H7 (cell line): ENCODE results near the gene MICAL3. TPM values are rescaled to one million over a fixed set of nuclear protein-coding genes. Genes with fewer than 3 reads are reported as not detected.

Source experiments
- DNase-seq: peaks from one replicate; pipeline ENCODE4 v3.0.0; 2012
- H3K27me3 ChIP-seq: 2 replicates; pipeline ENCODE4 v1.6.0; 2011; ENCODE audit warnings: mild to moderate bottlenecking, low read length; ENCODE audit not compliant: control insufficient read depth, insufficient read depth
- H3K36me3 ChIP-seq: replicated peaks from 2 replicates; pipeline ENCODE4 v1.5.1; 2011; ENCODE audit warnings: low read length; ENCODE audit not compliant: control insufficient read depth, insufficient read depth
- H3K4me3 ChIP-seq: 2 replicates; pipeline ENCODE4 v1.5.1; 2011; ENCODE audit warnings: low read depth, mild to moderate bottlenecking, control low read depth, low read length, moderate library complexity; ENCODE audit not compliant: insufficient read depth
- total RNA-seq: library from RNA; depleted of rRNA; stranded (reverse); fragments of >200 nt; shearing (Covaris generic); gene quantifications from 2 replicates; pipeline ENCODE4 v1.2.3, GENCODE V29; 2014

Gene MICAL3
- total RNA-seq, 1 experiment from 2014 or later = 11.8 TPM

GRCh38 chr22:17970201-17970708 is 54.1 kb downstream of the MICAL3 start:
- H3K27me3 ChIP-seq = no peaks in the 10 kb centered on the region
- no peaks in the 10 kb centered on the region; the same call in 1 of the 2 replicates for H3K36me3 ChIP-seq
- no peak for DNase-seq
- H3K4me3 ChIP-seq = no peak overlapping the region

- Histone ChIP-seq H3K36me3 (no peaks in the 10 kb centered on the region; the same call in 1 of the 2 replicates), H3K27me3 (no peaks in the 10 kb centered on the region), H3K4me3 (no peak overlapping the region)
- no peak for DNase-seq
Measured at GRCh38 chr22:17969701-17970113, 54.7 kb downstream of the MICAL3 start.

GRCh38 chr22:17968126-17968525 is 56.2 kb downstream of the MICAL3 start:
- Histone ChIP-seq H3K27me3 (no peaks in the 10 kb centered on the region), H3K4me3 (no peak overlapping the region), H3K36me3 (no peaks in the 10 kb centered on the region)
- no peak for DNase-seq

GRCh38 chr22:17966403-17966717 is 58.0 kb downstream of the MICAL3 start:
- no peak for DNase-seq
- Histone ChIP-seq H3K4me3 (no peak overlapping the region), H3K36me3 (no peaks in the 10 kb centered on the region; the same call in 1 of the 2 replicates), H3K27me3 (no peaks in the 10 kb centered on the region)

GRCh38 chr22:17965538-17966402 is 58.6 kb downstream of the MICAL3 start:
- Histone ChIP-seq H3K4me3 (no peak overlapping the region), H3K36me3 (no peaks in the 10 kb centered on the region; the same call in 1 of the 2 replicates), H3K27me3 (no peaks in the 10 kb centered on the region)
- no peak for DNase-seq

- no peak for DNase-seq
- Histone ChIP-seq H3K4me3 (no peak overlapping the region), H3K36me3 (no peaks in the 10 kb centered on the region; the same call in 1 of the 2 replicates), H3K27me3 (no peaks in the 10 kb centered on the region)
Measured at GRCh38 chr22:17964643-17965042, 59.7 kb downstream of the MICAL3 start.

- H3K4me3 ChIP-seq = no peak overlapping the region
- no peaks in the 10 kb centered on the region for H3K27me3 ChIP-seq
- DNase-seq = no peak
Measured at GRCh38 chr22:17964156-17964555, 60.2 kb downstream of the MICAL3 start.

GRCh38 chr22:17963015-17963414 is 61.3 kb downstream of the MICAL3 start:
- no peak overlapping the region for H3K4me3 ChIP-seq
- no peak for DNase-seq
- no peaks in the 10 kb centered on the region for H3K27me3 ChIP-seq
- H3K36me3 ChIP-seq = no peaks in the 10 kb centered on the region; the same call in 1 of the 2 replicates

More at GRCh38 chr22:17964156-17964555, 60.2 kb downstream of the MICAL3 start:
- H3K36me3 ChIP-seq = no peaks in the 10 kb centered on the region; the same call in 1 of the 2 replicates

- Histone ChIP-seq H3K4me3 (no peak overlapping the region), H3K27me3 (no peaks in the 10 kb centered on the region), H3K36me3 (no peaks in the 10 kb centered on the region; the same call in 1 of the 2 replicates)
- no peak for DNase-seq
Measured at GRCh38 chr22:17962168-17962567, 62.2 kb downstream of the MICAL3 start.

GRCh38 chr22:17961446-17961729 is 63.0 kb downstream of the MICAL3 start:
- DNase-seq = no peak
- H3K36me3 ChIP-seq = no peaks in the 10 kb centered on the region; the same call in 1 of the 2 replicates
- H3K4me3 ChIP-seq = no peak overlapping the region
- no peaks in the 10 kb centered on the region for H3K27me3 ChIP-seq

GRCh38 chr22:17960695-17961445 is 63.5 kb downstream of the MICAL3 start:
- no peak for DNase-seq

GRCh38 chr22:17960011-17960410 is 64.3 kb downstream of the MICAL3 start:
- Histone ChIP-seq H3K4me3 (no peak overlapping the region), H3K27me3 (no peaks in the 10 kb centered on the region), H3K36me3 (no peaks in the 10 kb centered on the region; the same call in 1 of the 2 replicates)
- no peak for DNase-seq

More at GRCh38 chr22:17960695-17961445, 63.5 kb downstream of the MICAL3 start:
- no peaks in the 10 kb centered on the region; the same call in 1 of the 2 replicates for H3K36me3 ChIP-seq
- no peaks in the 10 kb centered on the region for H3K27me3 ChIP-seq
- no peak overlapping the region for H3K4me3 ChIP-seq

GRCh38 chr22:17958166-17958565 is 66.2 kb downstream of the MICAL3 start:
- Histone ChIP-seq H3K36me3 (no peaks in the 10 kb centered on the region; the same call in 1 of the 2 replicates), H3K27me3 (no peaks in the 10 kb centered on the region), H3K4me3 (no peak overlapping the region)
- no peak for DNase-seq

GRCh38 chr22:17957693-17958092 is 66.7 kb downstream of the MICAL3 start:
- DNase-seq = no peak
- no peaks in the 10 kb centered on the region; the same call in 1 of the 2 replicates for H3K36me3 ChIP-seq
- H3K27me3 ChIP-seq = no peaks in the 10 kb centered on the region
- H3K4me3 ChIP-seq = no peak overlapping the region

- Histone ChIP-seq H3K36me3 (no peaks in the 10 kb centered on the region; the same call in 1 of the 2 replicates), H3K27me3 (no peaks in the 10 kb centered on the region), H3K4me3 (no peak overlapping the region)
- DNase-seq = no peak
Measured at GRCh38 chr22:17957204-17957603, 67.2 kb downstream of the MICAL3 start.
